ENCODE measurements around the gene BCAS1. TPM values are rescaled to one million over a fixed set of nuclear protein-coding genes. Genes with fewer than 3 reads are reported as not detected.

BCAS1 gene
- total RNA-seq, 1 donor from 2014 or later = under 0.01 TPM

DNA sequence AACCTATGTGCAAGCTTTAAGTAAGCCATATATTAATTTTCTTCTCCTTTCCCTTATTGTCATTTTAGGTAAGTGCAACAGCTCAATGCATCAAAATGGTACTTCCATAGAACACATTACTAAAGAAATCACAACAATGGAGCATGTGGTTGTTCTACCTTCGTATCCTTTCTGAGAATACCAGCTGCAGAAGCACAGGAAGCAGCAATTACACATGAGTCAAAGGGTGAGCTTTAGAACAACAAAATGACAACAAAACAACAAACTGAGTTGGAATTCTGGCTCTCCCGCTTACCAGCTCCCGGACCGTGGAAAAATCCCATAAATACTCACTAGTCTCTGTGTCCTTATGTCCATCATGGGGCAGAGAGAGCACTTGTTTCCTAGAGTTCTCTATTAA lies 108.9 kb downstream of the BCAS1 start:
- H3K4me3 ChIP-seq (ENCODE audit: low read depth, low read length) = no peak overlapping the region

GRCh38 chr20:53960579-53961272 lies 109.7 kb downstream of the BCAS1 start:
- peak; percentile 56 for DNase-seq (ENCODE audit: low read depth)
- TF ChIP-seq, protein P1, sequence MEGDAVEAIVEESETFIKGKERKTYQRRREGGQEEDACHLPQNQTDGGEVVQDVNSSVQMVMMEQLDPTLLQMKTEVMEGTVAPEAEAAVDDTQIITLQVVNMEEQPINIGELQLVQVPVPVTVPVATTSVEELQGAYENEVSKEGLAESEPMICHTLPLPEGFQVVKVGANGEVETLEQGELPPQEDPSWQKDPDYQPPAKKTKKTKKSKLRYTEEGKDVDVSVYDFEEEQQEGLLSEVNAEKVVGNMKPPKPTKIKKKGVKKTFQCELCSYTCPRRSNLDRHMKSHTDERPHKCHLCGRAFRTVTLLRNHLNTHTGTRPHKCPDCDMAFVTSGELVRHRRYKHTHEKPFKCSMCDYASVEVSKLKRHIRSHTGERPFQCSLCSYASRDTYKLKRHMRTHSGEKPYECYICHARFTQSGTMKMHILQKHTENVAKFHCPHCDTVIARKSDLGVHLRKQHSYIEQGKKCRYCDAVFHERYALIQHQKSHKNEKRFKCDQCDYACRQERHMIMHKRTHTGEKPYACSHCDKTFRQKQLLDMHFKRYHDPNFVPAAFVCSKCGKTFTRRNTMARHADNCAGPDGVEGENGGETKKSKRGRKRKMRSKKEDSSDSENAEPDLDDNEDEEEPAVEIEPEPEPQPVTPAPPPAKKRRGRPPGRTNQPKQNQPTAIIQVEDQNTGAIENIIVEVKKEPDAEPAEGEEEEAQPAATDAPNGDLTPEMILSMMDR (conservative IDR thresholded peaks at IDR 0.05; ENCODE audit: low read depth, low read length) = no peak

More for the DNA sequence above, 108.9 kb downstream of the BCAS1 start:
- no peak for DNase-seq (ENCODE audit: low read depth)
- TF ChIP-seq, protein P1 (conservative IDR thresholded peaks at IDR 0.05; ENCODE audit: low read depth, low read length) = no peak

DNA sequence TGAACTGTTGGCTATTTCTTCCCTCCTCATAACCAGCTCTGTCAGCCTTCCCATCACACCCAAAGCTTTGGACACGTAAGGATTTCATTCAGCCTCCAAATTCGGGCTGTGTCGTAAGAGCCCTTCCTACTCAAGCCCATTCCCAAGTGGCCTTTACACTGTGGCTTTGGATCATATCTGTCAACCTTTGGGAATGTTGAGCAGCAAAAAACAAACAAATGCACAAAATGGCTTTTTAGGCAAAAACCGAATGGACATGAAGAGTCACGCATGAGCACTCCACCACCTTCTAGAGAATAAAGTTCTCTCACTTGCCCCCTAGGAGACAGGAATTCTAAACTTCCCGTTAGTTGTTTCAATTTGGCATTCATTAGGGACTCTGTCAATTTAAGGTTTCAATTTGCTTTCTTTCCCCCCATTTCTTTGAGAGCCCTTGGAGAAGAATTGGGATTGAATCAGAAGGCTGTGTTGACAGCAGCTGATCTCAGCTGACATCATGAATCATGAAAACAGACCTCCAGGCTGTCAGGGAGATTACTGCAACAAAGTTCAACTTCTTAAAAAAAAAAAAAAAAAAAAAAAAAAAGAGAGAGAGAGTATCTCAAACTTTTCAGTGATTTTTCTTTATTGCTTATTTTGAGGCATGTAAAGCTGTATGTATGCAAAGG lies 110.3 kb downstream of the BCAS1 start:
- DNase-seq (ENCODE audit: low read depth) = peak; percentile 64
- peak overlapping the region; percentile 17 for H3K4me3 ChIP-seq (ENCODE audit: low read depth, low read length)
- TF ChIP-seq, protein P1 (conservative IDR thresholded peaks at IDR 0.05; ENCODE audit: low read depth, low read length) = no peak

More at GRCh38 chr20:53960579-53961272, 109.7 kb downstream of the BCAS1 start:
- H3K4me3 ChIP-seq (ENCODE audit: low read depth, low read length) = no peak overlapping the region

GRCh38 chr20:53958260-53958659 lies 112.1 kb downstream of the BCAS1 start:
- no peak for DNase-seq (ENCODE audit: low read depth)
- TF ChIP-seq, protein P1 (conservative IDR thresholded peaks at IDR 0.05; ENCODE audit: low read depth, low read length) = no peak
- H3K4me3 ChIP-seq (ENCODE audit: low read depth, low read length) = no peak overlapping the region

GRCh38 chr20:53957451-53958172 lies 112.8 kb downstream of the BCAS1 start:
- H3K4me3 ChIP-seq (ENCODE audit: low read depth, low read length) = no peak overlapping the region
- TF ChIP-seq, protein P1 (conservative IDR thresholded peaks at IDR 0.05; ENCODE audit: low read depth, low read length) = no peak
- no peak for DNase-seq (ENCODE audit: low read depth)

GRCh38 chr20:53956013-53956715 lies 114.2 kb downstream of the BCAS1 start:
- no peak overlapping the region for H3K4me3 ChIP-seq (ENCODE audit: low read depth, low read length)
- DNase-seq (ENCODE audit: low read depth) = no peak
- TF ChIP-seq, protein P1 (conservative IDR thresholded peaks at IDR 0.05; ENCODE audit: low read depth, low read length) = no peak
